MCF 10A (cell line): ENCODE results near the gene TMEM184A. TPM values are rescaled to one million over a fixed set of nuclear protein-coding genes. Genes with fewer than 3 reads are reported as not detected.

Source experiments
- BruUV-seq: library from RNA; stranded (reverse); fragments of 400-500 nt; replicated peaks from 2 replicates; lab custom pipeline; 2021; lab: Mats Ljungman, UMichigan
- CTCF ChIA-PET: fragments of 300-600 bp; sonication (Branson Sonifier 250); formaldehyde crosslinking; extraction: SDS; loops from one replicate; lab custom pipeline; 2021; ENCODE audit warnings: antibody characterized with exemption, inconsistent platforms; lab: Yijun Ruan, JAX
- POLR2A ChIA-PET: fragments of 300-600, 350-650 bp; sonication (Branson Sonifier 250); formaldehyde crosslinking; extraction: SDS; loops from one replicate; lab custom pipeline; 2020; ENCODE audit warnings: antibody characterized with exemption, inconsistent platforms; lab: Yijun Ruan, JAX
- DNase-seq: peaks from one replicate; pipeline ENCODE4 v3.0.0-alpha.2; 2018; ENCODE audit not compliant: unreplicated experiment
- H3K27ac Mint-ChIP-seq: one replicate; pipeline ENCODE4 v1.8.0; 2022; ENCODE audit warnings: mild to moderate bottlenecking, low read depth, mixed read lengths; ENCODE audit not compliant: unreplicated experiment
- H3K27me3 Mint-ChIP-seq: one replicate; pipeline ENCODE4 v1.8.0; 2022; ENCODE audit warnings: mixed read lengths; ENCODE audit not compliant: insufficient read depth, unreplicated experiment
- H3K36me3 Mint-ChIP-seq: one replicate; pipeline ENCODE4 v1.8.0; 2022; ENCODE audit warnings: mild to moderate bottlenecking, moderate library complexity, mixed read lengths; ENCODE audit not compliant: insufficient read depth, unreplicated experiment
- H3K4me1 Mint-ChIP-seq: one replicate; pipeline ENCODE4 v1.8.0; 2022; ENCODE audit warnings: mixed read lengths; ENCODE audit not compliant: insufficient read depth, unreplicated experiment
- H3K4me3 Mint-ChIP-seq: one replicate; pipeline ENCODE4 v1.8.0; 2022; ENCODE audit warnings: mild to moderate bottlenecking, moderate library complexity, mixed read lengths; ENCODE audit not compliant: unreplicated experiment
- H3K9me3 Mint-ChIP-seq: one replicate; pipeline ENCODE4 v1.8.0; 2022; ENCODE audit warnings: mixed read lengths; ENCODE audit not compliant: unreplicated experiment
- intact Hi-C: fragments of 100-400 bp; cut with micrococcal nuclease; formaldehyde crosslinking; loops from 2 replicates; pipeline ENCODE4 v1.14.1; 2022
- total RNA-seq: library from RNA; stranded (reverse); gene quantifications from 2 replicates; pipeline ENCODE4 v1.2.3, GENCODE V29; 2022
- TF ChIP-seq, protein P1 (sequence below): fragments of 200-600 bp; IDR thresholded peaks from one replicate; pipeline ENCODE4 v1.8.0; 2022; ENCODE audit warnings: antibody characterized with exemption, mild to moderate bottlenecking; ENCODE audit not compliant: unreplicated experiment

The TMEM184A gene
- total RNA-seq, 1 experiment from 2014 or later = 14.2 TPM

- Mint-ChIP-seq H3K36me3 (no peaks in the 10 kb centered on the region), H3K27ac (no peak overlapping the region), H3K4me1 (no peaks in the 10 kb centered on the region), H3K9me3 (no peaks in the 10 kb centered on the region), H3K27me3 (peaks cover 51% of the 10 kb centered on the region), H3K4me3 (no peak overlapping the region)
- intact Hi-C loops = no loop called here
- BruUV-seq = no TSS peak
- ChIA-PET CTCF (interaction anchor here (0.6 kb wide), 2 partner anchors 14 to 533 kb away, joined by 4 read pairs; no protein-coding TSS in a partner anchor), POLR2A (no interaction called here)
- TF ChIP-seq, protein P1, sequence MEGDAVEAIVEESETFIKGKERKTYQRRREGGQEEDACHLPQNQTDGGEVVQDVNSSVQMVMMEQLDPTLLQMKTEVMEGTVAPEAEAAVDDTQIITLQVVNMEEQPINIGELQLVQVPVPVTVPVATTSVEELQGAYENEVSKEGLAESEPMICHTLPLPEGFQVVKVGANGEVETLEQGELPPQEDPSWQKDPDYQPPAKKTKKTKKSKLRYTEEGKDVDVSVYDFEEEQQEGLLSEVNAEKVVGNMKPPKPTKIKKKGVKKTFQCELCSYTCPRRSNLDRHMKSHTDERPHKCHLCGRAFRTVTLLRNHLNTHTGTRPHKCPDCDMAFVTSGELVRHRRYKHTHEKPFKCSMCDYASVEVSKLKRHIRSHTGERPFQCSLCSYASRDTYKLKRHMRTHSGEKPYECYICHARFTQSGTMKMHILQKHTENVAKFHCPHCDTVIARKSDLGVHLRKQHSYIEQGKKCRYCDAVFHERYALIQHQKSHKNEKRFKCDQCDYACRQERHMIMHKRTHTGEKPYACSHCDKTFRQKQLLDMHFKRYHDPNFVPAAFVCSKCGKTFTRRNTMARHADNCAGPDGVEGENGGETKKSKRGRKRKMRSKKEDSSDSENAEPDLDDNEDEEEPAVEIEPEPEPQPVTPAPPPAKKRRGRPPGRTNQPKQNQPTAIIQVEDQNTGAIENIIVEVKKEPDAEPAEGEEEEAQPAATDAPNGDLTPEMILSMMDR = no peak
- DNase-seq = no peak
Observed at GRCh38 chr7:1587738-1588137, 31.7 kb upstream of the TMEM184A start.

GRCh38 chr7:1586827-1587705, 31.1 kb upstream of the TMEM184A start:
- Mint-ChIP-seq H3K27ac (no peak overlapping the region), H3K27me3 (peaks cover 44% of the 10 kb centered on the region), H3K9me3 (no peaks in the 10 kb centered on the region), H3K4me1 (no peaks in the 10 kb centered on the region), H3K4me3 (no peak overlapping the region), H3K36me3 (no peaks in the 10 kb centered on the region)
- TF ChIP-seq, protein P1 = no peak
- no TSS peak for BruUV-seq
- CTCF ChIA-PET = interaction anchor here (0.6 to 0.7 kb wide), 2 partner anchors 306 to 534 kb away, joined by 3 to 4 read pairs; no protein-coding TSS in a partner anchor
- DNase-seq = no peak
- intact Hi-C loops = no loop called here
- POLR2A ChIA-PET = interaction anchor here (0.8 kb wide), 1 partner anchor 767 kb away, joined by 3 read pairs; the partner anchor contains the start of gene EIF3B

DNA sequence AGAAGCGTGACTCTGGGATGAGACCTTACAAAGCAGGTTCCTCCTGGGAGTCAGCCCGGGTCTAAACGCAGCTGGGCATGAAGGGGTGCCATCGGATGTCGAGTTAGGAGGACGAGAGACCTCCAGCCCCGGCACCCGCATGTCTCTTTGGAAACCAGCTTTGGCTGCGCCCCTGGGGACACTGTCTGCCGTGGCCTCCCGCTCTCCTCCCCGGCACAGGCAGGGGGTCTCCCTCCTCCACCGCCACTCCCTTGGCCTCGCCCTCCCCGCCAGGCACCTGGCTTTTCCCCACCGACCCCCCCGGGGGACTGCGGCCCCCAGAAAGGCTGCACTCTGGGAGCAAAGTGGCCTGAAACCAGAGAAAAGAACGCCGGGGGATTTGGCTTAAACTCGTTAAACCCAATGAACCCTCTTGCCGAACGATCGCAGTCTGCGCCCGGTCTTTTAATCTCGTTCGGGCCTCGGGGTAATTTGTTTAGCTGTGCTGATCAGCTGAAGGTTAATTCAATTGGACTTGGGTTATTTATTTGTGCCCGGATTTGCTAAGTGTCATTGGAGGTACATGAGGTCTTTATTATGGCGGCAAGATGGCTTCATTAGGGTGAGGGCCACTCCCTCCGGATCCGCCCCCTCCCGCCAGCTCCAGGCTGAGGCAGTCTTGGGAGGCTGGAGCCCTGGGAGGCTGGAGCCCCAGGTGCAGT, 30.3 kb upstream of the TMEM184A start:
- ChIA-PET CTCF (interaction anchor here (0.7 kb wide), 1 partner anchor 307 kb away, joined by 3 read pairs; no protein-coding TSS in a partner anchor), POLR2A (interaction anchor here (0.8 kb wide), 1 partner anchor 768 kb away, joined by 3 read pairs; the partner anchor contains the start of gene EIF3B)
- H3K4me1 Mint-ChIP-seq = no peaks in the 10 kb centered on the region
- DNase-seq = no peak
- BruUV-seq = no TSS peak
- peaks cover 36% of the 10 kb centered on the region for H3K27me3 Mint-ChIP-seq
- H3K36me3 Mint-ChIP-seq = no peaks in the 10 kb centered on the region
- intact Hi-C loops = no loop called here
- TF ChIP-seq, protein P1 = no peak
- no peak overlapping the region for H3K27ac Mint-ChIP-seq
- H3K4me3 Mint-ChIP-seq = no peak overlapping the region
- no peaks in the 10 kb centered on the region for H3K9me3 Mint-ChIP-seq
